ENCODE measurements around the gene PABPN1L. TPM values are rescaled to one million over a fixed set of nuclear protein-coding genes. Genes with fewer than 3 reads are reported as not detected.

PABPN1L gene
- total and polyA plus RNA-seq, 12 donors: 0.22 to 3.3 (median 0.62) TPM; not detected in 4

DNA sequence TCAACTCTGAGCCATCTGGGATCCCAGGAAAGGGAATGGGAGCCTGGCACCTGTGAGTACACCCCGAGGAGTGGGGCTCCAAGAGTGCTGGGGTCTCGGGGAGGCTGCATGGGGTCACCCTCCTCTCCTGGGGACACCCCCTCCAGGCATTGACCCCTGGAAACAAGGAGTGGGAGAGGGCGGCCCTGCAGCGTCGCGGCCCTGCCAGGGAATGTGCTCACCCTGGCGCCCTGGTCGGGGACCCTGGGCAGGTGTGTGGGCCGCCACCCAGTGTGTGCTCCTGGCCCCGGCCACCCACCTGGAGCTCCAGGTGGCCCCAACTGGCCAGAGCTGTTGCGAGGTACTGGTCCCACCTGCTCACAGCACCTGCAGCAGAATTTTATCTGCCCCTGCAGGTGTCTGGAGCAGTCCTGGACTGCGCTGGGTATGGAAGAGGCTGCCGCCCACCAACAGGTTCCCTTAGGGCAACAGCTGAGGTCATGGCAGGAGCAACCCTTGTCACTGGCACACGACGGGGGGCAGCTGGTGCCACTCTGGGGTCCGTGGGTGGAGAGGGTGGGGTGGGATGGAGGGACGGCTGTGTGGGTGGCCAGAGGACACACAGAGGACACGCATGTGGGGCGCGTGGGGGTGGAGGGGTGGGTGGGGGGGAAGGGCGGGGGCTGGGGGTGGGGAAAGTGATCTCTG lies 5.4 kb upstream of the PABPN1L start:
- H3K9me3 ChIP-seq (replicated peaks in 1 of 3): no peaks in the 10 kb centered on the region
- no peak overlapping the region for H3K4me3 ChIP-seq
- no peaks in the 10 kb centered on the region for H3K27me3 ChIP-seq
- H3K36me3 ChIP-seq (replicated peaks in 1 of 2): no peaks in the 10 kb centered on the region
- no peak for TF ChIP-seq POLR2A (IDR thresholded peaks at IDR 0.05)
- TF ChIP-seq, protein P1, sequence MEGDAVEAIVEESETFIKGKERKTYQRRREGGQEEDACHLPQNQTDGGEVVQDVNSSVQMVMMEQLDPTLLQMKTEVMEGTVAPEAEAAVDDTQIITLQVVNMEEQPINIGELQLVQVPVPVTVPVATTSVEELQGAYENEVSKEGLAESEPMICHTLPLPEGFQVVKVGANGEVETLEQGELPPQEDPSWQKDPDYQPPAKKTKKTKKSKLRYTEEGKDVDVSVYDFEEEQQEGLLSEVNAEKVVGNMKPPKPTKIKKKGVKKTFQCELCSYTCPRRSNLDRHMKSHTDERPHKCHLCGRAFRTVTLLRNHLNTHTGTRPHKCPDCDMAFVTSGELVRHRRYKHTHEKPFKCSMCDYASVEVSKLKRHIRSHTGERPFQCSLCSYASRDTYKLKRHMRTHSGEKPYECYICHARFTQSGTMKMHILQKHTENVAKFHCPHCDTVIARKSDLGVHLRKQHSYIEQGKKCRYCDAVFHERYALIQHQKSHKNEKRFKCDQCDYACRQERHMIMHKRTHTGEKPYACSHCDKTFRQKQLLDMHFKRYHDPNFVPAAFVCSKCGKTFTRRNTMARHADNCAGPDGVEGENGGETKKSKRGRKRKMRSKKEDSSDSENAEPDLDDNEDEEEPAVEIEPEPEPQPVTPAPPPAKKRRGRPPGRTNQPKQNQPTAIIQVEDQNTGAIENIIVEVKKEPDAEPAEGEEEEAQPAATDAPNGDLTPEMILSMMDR (IDR thresholded peaks at IDR 0.05): no peak
- 67 to 89% (median 82%) methylated on average over 5 to 21 of the region's 21 CpGs for WGBS, 4 donors
- DNase-seq: no peak
- H3K27ac ChIP-seq: no peak overlapping the region
- H3K4me1 ChIP-seq (replicated peaks in 1 of 2): peaks cover 0 to 4% of the 10 kb centered on the region in 2 donors
- intact Hi-C loops (cut with DNase I): no loop called here

DNA sequence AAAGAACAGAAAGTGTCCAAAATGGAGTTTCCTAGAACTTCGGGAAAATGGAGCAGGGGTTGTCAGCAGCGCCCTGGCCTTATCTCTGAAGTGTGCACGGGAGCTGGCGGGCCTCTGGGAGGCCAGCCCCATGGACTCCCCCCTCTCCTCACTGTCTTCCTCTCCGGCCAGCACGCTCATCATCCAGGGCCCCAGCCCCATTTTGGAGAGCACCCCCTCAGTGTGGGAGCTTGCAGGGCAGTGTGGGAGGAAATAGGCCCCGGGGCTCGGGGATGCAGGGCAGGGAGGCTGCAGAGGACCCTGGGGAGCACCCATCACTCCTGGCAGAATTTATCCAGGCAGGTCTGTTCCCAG lies 4.9 kb upstream of the PABPN1L start:
- Histone ChIP-seq H3K4me3 (no peak overlapping the region), H3K27ac (no peak overlapping the region), H3K9me3 (replicated peaks in 1 of 3) (no peaks in the 10 kb centered on the region), H3K27me3 (no peaks in the 10 kb centered on the region), H3K4me1 (replicated peaks in 1 of 2) (peaks cover 0 to 4% of the 10 kb centered on the region in 2 donors), H3K36me3 (replicated peaks in 1 of 2) (no peaks in the 10 kb centered on the region)
- intact Hi-C loops (cut with DNase I): no loop called here
- 55 to 69% (median 58%) methylated on average over 6 to 8 of the region's 8 CpGs for WGBS, 4 donors
- TF ChIP-seq POLR2A (IDR thresholded peaks at IDR 0.05): no peak
- TF ChIP-seq, protein P1 (IDR thresholded peaks at IDR 0.05): no peak
- DNase-seq: no peak

DNA sequence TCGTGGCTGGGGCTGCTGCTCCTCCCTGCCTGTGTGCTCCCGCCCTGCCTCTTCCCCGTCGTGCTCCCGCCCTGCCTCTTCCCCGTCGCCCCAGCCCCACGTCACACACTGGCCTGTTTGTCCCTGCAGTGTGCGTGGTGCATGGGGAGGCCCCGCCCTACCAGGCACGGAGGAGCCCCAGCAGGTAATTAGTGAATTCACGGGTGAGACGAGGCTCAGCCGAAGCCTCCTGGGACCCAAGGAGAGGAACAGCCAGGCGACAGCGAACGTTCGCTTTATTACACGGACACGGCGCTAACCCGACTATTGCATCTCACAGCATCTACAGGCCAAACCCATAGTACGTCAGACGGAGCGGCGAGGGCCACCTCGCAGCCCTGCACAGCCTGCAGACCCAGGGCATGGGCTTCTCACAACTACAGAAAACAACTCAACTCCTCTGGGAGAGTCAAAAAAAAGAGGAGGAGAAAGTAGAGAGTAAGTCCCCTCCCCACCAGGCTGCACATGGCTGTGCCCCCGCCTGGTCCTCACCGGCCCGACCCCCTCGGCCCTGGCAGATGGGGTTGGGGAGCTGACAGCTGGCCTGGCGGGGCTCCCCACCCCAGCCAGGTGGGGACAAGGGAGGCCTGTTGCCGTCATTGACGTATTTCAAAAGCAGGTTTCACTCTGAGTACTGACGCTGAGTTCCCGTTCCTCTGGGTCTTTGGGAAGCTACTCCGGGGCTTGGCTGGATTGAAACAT lies 4.3 kb upstream of the PABPN1L start:
- Histone ChIP-seq H3K4me3 (no peak overlapping the region), H3K9me3 (replicated peaks in 1 of 3) (no peaks in the 10 kb centered on the region), H3K27ac (no peak overlapping the region), H3K4me1 (replicated peaks in 1 of 2) (peaks cover 0 to 4% of the 10 kb centered on the region in 2 donors), H3K36me3 (replicated peaks in 1 of 2) (no peaks in the 10 kb centered on the region), H3K27me3 (no peaks in the 10 kb centered on the region)
- intact Hi-C loops (cut with DNase I): no loop called here
- 63 to 70% (median 66%) methylated on average over 20 to 37 of the region's 37 CpGs for WGBS, 4 donors
- DNase-seq: no peak
- no peak for TF ChIP-seq POLR2A (IDR thresholded peaks at IDR 0.05)
- TF ChIP-seq, protein P1 (IDR thresholded peaks at IDR 0.05): no peak

DNA sequence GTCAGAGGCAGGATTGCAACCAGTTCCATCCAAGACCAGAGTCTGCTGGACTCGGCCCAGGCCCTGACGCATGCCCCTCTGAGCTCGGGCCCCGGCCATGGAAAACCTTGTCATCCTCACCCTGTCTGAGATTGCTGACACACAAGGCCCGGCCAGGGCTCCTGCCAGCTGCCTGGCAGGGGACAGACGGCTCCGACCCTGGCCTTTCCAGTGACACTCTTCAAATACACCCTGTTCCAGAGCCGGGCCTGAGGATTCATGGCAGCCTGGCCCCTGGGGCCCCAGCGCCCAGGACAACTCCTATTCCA lies 3.2 kb upstream of the PABPN1L start:
- WGBS, 4 donors: 30 to 57% (median 49%) methylated on average over 2 to 9 of the region's 9 CpGs
- no peaks in the 10 kb centered on the region for H3K27me3 ChIP-seq
- peak in 1 of 2 donors; percentile 11 for TF ChIP-seq POLR2A (IDR thresholded peaks at IDR 0.05)
- TF ChIP-seq, protein P1 (IDR thresholded peaks at IDR 0.05): no peak
- peaks cover 0 to 4% of the 10 kb centered on the region in 2 donors for H3K4me1 ChIP-seq (replicated peaks in 1 of 2)
- H3K27ac ChIP-seq: peak overlapping the region; percentile 32 to 83 (median 72)
- intact Hi-C loops (cut with DNase I): no loop called here
- no peaks in the 10 kb centered on the region for H3K36me3 ChIP-seq (replicated peaks in 1 of 2)
- H3K4me3 ChIP-seq: no peak overlapping the region
- DNase-seq: peak; percentile 90 to 97 (median 95)
- no peaks in the 10 kb centered on the region for H3K9me3 ChIP-seq (replicated peaks in 1 of 3)

Measured in adrenal gland (tissue), 12 donors.